Neural progenitor cell (in vitro differentiated cells): ENCODE data around the gene AASDHPPT.

Experiments
- EZH2 ChIP-seq: fragments of 200-600 bp; sonication (generic); IDR thresholded peaks from 2 replicates; pipeline ENCODE4 v1.6.1; 2017; ENCODE audit warnings: antibody characterized with exemption, mild to moderate bottlenecking, moderate library complexity
- EZH2phosphoT487 ChIP-seq: fragments of 200-600 bp; sonication (generic); IDR thresholded peaks from 2 replicates; pipeline ENCODE4 v1.6.1; 2017; ENCODE audit warnings: antibody characterized with exemption
- TF ChIP-seq, protein P1 (sequence below): fragments of 200-600 bp; sonication (generic); IDR thresholded peaks from 2 replicates; pipeline ENCODE4 v1.5.1; 2017; ENCODE audit warnings: antibody characterized with exemption, mild to moderate bottlenecking

GRCh38 chr11:106061954-106062949, 15.2 kb upstream of the AASDHPPT start:
- TF ChIP-seq, protein P1, sequence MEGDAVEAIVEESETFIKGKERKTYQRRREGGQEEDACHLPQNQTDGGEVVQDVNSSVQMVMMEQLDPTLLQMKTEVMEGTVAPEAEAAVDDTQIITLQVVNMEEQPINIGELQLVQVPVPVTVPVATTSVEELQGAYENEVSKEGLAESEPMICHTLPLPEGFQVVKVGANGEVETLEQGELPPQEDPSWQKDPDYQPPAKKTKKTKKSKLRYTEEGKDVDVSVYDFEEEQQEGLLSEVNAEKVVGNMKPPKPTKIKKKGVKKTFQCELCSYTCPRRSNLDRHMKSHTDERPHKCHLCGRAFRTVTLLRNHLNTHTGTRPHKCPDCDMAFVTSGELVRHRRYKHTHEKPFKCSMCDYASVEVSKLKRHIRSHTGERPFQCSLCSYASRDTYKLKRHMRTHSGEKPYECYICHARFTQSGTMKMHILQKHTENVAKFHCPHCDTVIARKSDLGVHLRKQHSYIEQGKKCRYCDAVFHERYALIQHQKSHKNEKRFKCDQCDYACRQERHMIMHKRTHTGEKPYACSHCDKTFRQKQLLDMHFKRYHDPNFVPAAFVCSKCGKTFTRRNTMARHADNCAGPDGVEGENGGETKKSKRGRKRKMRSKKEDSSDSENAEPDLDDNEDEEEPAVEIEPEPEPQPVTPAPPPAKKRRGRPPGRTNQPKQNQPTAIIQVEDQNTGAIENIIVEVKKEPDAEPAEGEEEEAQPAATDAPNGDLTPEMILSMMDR: no peak
- TF ChIP-seq EZH2: no peak
- no peak for TF ChIP-seq EZH2phosphoT487
